Smooth muscle cell (in vitro differentiated cells): Measurements from ENCODE around the gene CAMTA1. TPM values are rescaled to one million over a fixed set of nuclear protein-coding genes. Genes with fewer than 3 reads are reported as not detected.

Source experiments
- DNase-seq: peaks from one replicate; lab custom pipeline; 2025; ENCODE audit not compliant: unreplicated experiment; lab: John Stamatoyannopoulos, UW
- H2AFZ ChIP-seq: fragments of 200-600 bp; sonication (generic); 2 replicates; pipeline ENCODE4 v1.6.0; 2016; ENCODE audit warnings: antibody characterized with exemption, low read depth, mild to moderate bottlenecking
- H3F3A ChIP-seq: fragments of 200-600 bp; sonication (generic); 2 replicates; pipeline ENCODE4 v1.6.0; 2017; ENCODE audit warnings: antibody characterized with exemption, low read depth
- H3K27ac ChIP-seq: fragments of 200-600 bp; sonication (generic); 2 replicates; pipeline ENCODE4 v1.5.1; 2016; ENCODE audit warnings: low read depth, mild to moderate bottlenecking
- H3K27me3 ChIP-seq: fragments of 200-600 bp; sonication (generic); 2 replicates; pipeline ENCODE4 v1.6.1; 2016; ENCODE audit warnings: low read depth, mild to moderate bottlenecking
- H3K36me3 ChIP-seq: fragments of 200-600 bp; sonication (generic); 2 replicates; pipeline ENCODE4 v1.5.1; 2016; ENCODE audit warnings: low read depth
- H3K4me1 ChIP-seq: fragments of 200-600 bp; sonication (generic); 2 replicates; pipeline ENCODE4 v1.5.1; 2016; ENCODE audit warnings: low read depth
- H3K4me2 ChIP-seq: fragments of 200-600 bp; sonication (generic); 2 replicates; pipeline ENCODE4 v1.6.0; 2016; ENCODE audit warnings: mild to moderate bottlenecking
- H3K4me3 ChIP-seq: fragments of 200-600 bp; sonication (generic); 2 replicates; pipeline ENCODE4 v1.5.1; 2016; ENCODE audit warnings: mild to moderate bottlenecking
- H3K79me2 ChIP-seq: fragments of 200-600 bp; sonication (generic); 2 replicates; pipeline ENCODE4 v1.6.0; 2016; ENCODE audit warnings: low read depth, mild to moderate bottlenecking
- H3K9ac ChIP-seq: fragments of 200-600 bp; sonication (generic); 2 replicates; pipeline ENCODE4 v1.6.0; 2016; ENCODE audit warnings: low read depth
- H3K9me3 ChIP-seq: fragments of 200-600 bp; sonication (generic); replicated peaks from 2 replicates; pipeline ENCODE4 v1.5.1; 2016; ENCODE audit warnings: low read depth
- H4K20me1 ChIP-seq: fragments of 200-600 bp; sonication (generic); 2 replicates; pipeline ENCODE4 v1.6.0; 2016; ENCODE audit warnings: low read depth
- WGBS: methylation state at CpG from one replicate; pipeline ENCODE4 v1.1.7; 2016; ENCODE audit warnings: low lambda C conversion rate; 5-methylcytosine and 5-hydroxymethylcytosine counted together
- polyA plus RNA-seq: library from polyadenylated mRNA; unstranded; fragments of >200 nt; fragmentation: Nextera tagmentation; extraction: Ambion mirVana; gene quantifications from 2 replicates; pipeline ENCODE4 v1.2.1, GENCODE V29; 2016
- total RNA-seq: library from RNA; depleted of rRNA; stranded (reverse); fragments of >200 nt; gene quantifications from 2 replicates; pipeline ENCODE4 v1.2.3, GENCODE V29; 2014
- TF ChIP-seq, protein P1 (sequence below): fragments of 200-600 bp; sonication (generic); IDR thresholded peaks from 2 replicates; pipeline ENCODE4 v1.5.1; 2017; ENCODE audit warnings: borderline replicate concordance, mild to moderate bottlenecking, antibody characterized with exemption; ENCODE audit not compliant: insufficient read depth, poor library complexity, severe bottlenecking

CAMTA1 gene
- total and polyA plus RNA-seq, 2 experiments from 2014 or later, result 139 to 145 TPM

DNA sequence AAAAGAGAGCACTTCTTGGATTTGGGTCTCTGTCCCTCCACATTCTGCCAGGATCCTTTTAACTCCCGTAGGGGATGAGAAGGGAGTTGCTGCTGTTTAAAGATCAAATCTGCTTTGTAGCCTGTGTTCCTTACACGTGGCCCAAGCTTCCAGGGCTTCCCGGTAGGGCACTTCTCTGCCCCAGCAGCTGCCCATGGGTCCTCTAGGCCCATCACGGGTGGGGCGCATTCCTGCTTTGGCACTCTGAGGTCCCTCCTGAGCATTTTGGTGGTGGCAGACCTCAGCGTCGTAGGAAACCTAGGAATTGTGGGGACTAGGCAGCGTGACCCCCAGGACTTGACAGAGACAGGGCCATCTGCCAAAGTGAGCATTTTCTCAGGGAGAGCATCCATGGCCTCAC, 565.5 kb downstream of the CAMTA1 start:
- TF ChIP-seq, protein P1, sequence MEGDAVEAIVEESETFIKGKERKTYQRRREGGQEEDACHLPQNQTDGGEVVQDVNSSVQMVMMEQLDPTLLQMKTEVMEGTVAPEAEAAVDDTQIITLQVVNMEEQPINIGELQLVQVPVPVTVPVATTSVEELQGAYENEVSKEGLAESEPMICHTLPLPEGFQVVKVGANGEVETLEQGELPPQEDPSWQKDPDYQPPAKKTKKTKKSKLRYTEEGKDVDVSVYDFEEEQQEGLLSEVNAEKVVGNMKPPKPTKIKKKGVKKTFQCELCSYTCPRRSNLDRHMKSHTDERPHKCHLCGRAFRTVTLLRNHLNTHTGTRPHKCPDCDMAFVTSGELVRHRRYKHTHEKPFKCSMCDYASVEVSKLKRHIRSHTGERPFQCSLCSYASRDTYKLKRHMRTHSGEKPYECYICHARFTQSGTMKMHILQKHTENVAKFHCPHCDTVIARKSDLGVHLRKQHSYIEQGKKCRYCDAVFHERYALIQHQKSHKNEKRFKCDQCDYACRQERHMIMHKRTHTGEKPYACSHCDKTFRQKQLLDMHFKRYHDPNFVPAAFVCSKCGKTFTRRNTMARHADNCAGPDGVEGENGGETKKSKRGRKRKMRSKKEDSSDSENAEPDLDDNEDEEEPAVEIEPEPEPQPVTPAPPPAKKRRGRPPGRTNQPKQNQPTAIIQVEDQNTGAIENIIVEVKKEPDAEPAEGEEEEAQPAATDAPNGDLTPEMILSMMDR, result no peak
- no peak overlapping the region for H3K4me2 ChIP-seq
- no peaks in the 10 kb centered on the region for H3K79me2 ChIP-seq
- peaks cover 3% of the 10 kb centered on the region for H3K4me1 ChIP-seq
- no peak overlapping the region for H2AFZ ChIP-seq
- WGBS, result 94% methylated on average over 8 of the region's 8 CpGs
- H3K36me3 ChIP-seq, result no peaks in the 10 kb centered on the region
- H4K20me1 ChIP-seq, result no peaks in the 10 kb centered on the region
- H3K9ac ChIP-seq, result no peak overlapping the region
- no peaks in the 10 kb centered on the region for H3K27me3 ChIP-seq
- DNase-seq, result no peak
- H3F3A ChIP-seq, result no peaks in the 10 kb centered on the region
- H3K27ac ChIP-seq, result no peak overlapping the region
- no peaks in the 10 kb centered on the region for H3K9me3 ChIP-seq
- H3K4me3 ChIP-seq, result no peak overlapping the region

- TF ChIP-seq, protein P1, result no peak
- Histone ChIP-seq H3K4me1 (peaks cover 3% of the 10 kb centered on the region), H3K4me3 (no peak overlapping the region), H3F3A (no peaks in the 10 kb centered on the region), H3K27ac (no peak overlapping the region), H3K36me3 (no peaks in the 10 kb centered on the region), H3K4me2 (no peak overlapping the region), H4K20me1 (no peaks in the 10 kb centered on the region), H3K27me3 (no peaks in the 10 kb centered on the region), H3K9me3 (no peaks in the 10 kb centered on the region), H3K79me2 (no peaks in the 10 kb centered on the region), H3K9ac (no peak overlapping the region), H2AFZ (no peak overlapping the region)
- DNase-seq, result no peak
- WGBS, result 74% methylated on average over 13 of the region's 13 CpGs
Observed at GRCh38 chr1:7351649-7352048, 566.4 kb downstream of the CAMTA1 start.

DNA sequence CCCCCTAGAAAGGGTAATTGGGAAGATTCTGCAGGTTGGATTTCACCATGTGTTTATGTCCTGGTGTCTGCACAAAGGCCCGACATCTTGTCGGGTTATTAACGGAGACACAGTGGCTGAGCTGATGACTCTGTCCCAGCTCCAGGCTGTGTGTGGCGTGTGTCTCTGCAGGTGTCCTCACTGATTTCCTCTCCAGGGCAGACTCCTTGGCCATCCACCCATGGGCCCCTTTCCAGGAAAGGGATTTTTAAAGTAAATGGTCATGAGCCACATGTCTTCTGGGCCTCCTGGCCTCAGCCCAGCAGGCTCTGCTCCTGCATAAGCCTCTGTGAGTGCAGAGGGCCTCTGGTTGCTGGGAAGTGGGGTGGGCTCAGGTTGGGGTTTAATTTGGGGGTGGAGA, 567.1 kb downstream of the CAMTA1 start:
- H2AFZ ChIP-seq, result no peak overlapping the region
- no peak overlapping the region for H3K4me3 ChIP-seq
- H3K36me3 ChIP-seq, result no peaks in the 10 kb centered on the region
- H3K27me3 ChIP-seq, result no peaks in the 10 kb centered on the region
- H3K9ac ChIP-seq, result no peak overlapping the region
- no peaks in the 10 kb centered on the region for H3F3A ChIP-seq
- H3K4me1 ChIP-seq, result peaks cover 3% of the 10 kb centered on the region
- no peaks in the 10 kb centered on the region for H4K20me1 ChIP-seq
- WGBS, result 87% methylated on average over 4 of the region's 4 CpGs
- no peaks in the 10 kb centered on the region for H3K9me3 ChIP-seq
- TF ChIP-seq, protein P1, result no peak
- H3K27ac ChIP-seq, result no peak overlapping the region
- no peak for DNase-seq
- H3K79me2 ChIP-seq, result no peaks in the 10 kb centered on the region
- no peak overlapping the region for H3K4me2 ChIP-seq

GRCh38 chr1:7352974-7353373, 567.7 kb downstream of the CAMTA1 start:
- Histone ChIP-seq H3F3A (no peaks in the 10 kb centered on the region), H3K4me1 (peaks cover 3% of the 10 kb centered on the region), H3K36me3 (no peaks in the 10 kb centered on the region), H3K9ac (no peak overlapping the region), H3K4me3 (no peak overlapping the region), H3K9me3 (no peaks in the 10 kb centered on the region), H4K20me1 (no peaks in the 10 kb centered on the region), H3K27ac (no peak overlapping the region), H3K79me2 (no peaks in the 10 kb centered on the region), H3K4me2 (no peak overlapping the region), H3K27me3 (no peaks in the 10 kb centered on the region), H2AFZ (no peak overlapping the region)
- DNase-seq, result no peak
- WGBS, result 98% methylated on average over 4 of the region's 4 CpGs
- TF ChIP-seq, protein P1, result no peak
